Neural progenitor cell (in vitro differentiated cells): ENCODE measurements around the gene MAGEA8.

Experiments
- EZH2 ChIP-seq: fragments of 200-600 bp; sonication (generic); IDR thresholded peaks from 2 replicates; pipeline ENCODE4 v1.6.1; 2017; ENCODE audit warnings: antibody characterized with exemption, mild to moderate bottlenecking, moderate library complexity
- EZH2phosphoT487 ChIP-seq: fragments of 200-600 bp; sonication (generic); IDR thresholded peaks from 2 replicates; pipeline ENCODE4 v1.6.1; 2017; ENCODE audit warnings: antibody characterized with exemption
- TF ChIP-seq, protein P1 (sequence below): fragments of 200-600 bp; sonication (generic); IDR thresholded peaks from 2 replicates; pipeline ENCODE4 v1.5.1; 2017; ENCODE audit warnings: antibody characterized with exemption, mild to moderate bottlenecking

DNA sequence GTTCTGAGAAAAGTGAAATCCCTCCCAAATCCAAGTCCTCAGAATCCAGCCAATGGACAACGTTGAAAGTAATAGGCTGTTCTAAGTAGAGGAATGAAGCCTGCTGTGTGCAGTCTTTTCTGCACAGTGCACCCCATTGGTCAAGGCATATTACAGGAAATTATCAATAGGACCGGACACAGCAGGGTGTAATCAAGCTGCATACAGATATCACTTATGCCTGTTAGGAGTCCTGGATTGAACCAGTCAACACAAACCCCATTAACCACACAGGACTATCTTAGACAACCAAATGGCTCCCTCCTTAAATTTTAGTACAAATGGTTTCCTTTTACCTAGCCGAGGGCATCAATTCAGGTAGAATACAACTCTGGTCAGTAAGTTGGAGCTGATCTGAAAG, 34.2 kb upstream of the MAGEA8 start:
- no peak for TF ChIP-seq EZH2
- TF ChIP-seq, protein P1, sequence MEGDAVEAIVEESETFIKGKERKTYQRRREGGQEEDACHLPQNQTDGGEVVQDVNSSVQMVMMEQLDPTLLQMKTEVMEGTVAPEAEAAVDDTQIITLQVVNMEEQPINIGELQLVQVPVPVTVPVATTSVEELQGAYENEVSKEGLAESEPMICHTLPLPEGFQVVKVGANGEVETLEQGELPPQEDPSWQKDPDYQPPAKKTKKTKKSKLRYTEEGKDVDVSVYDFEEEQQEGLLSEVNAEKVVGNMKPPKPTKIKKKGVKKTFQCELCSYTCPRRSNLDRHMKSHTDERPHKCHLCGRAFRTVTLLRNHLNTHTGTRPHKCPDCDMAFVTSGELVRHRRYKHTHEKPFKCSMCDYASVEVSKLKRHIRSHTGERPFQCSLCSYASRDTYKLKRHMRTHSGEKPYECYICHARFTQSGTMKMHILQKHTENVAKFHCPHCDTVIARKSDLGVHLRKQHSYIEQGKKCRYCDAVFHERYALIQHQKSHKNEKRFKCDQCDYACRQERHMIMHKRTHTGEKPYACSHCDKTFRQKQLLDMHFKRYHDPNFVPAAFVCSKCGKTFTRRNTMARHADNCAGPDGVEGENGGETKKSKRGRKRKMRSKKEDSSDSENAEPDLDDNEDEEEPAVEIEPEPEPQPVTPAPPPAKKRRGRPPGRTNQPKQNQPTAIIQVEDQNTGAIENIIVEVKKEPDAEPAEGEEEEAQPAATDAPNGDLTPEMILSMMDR: no peak
- TF ChIP-seq EZH2phosphoT487: no peak
